ENCODE measurements around the gene KIF21A. TPM values are rescaled to one million over a fixed set of nuclear protein-coding genes. Genes with fewer than 3 reads are reported as not detected.

Gene KIF21A
- total RNA-seq, 1 donor from 2014 or later: 1.3 TPM

DNA sequence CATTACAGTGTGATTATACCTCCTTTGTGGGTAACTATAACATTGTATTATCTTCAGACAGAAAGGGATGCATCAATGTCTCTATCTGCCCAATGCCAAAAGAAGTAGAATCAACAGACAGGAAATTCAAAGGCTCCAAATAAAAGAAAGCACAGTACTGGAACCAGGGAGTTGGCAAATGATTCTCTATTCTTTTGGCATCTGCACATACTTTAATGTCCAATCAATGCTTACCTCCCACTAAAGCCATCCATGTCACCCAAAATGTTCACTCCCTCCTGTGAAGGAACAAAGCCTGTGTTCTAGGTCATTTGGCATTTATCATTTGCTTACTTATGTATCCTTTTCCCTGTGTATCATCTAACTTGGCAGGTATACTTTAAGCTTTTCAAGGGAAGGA, 36.7 kb downstream of the KIF21A start:
- H3K27ac ChIP-seq: no peak overlapping the region
- no peak overlapping the region for H3K4me3 ChIP-seq
- intact Hi-C loops (cut with DNase I): no loop called here
- H3K4me1 ChIP-seq: no peaks in the 10 kb centered on the region
- no peaks in the 10 kb centered on the region for H3K36me3 ChIP-seq
- no peak for DNase-seq (ENCODE audit: low spot score in 2 of 2)
- TF ChIP-seq, protein P1, sequence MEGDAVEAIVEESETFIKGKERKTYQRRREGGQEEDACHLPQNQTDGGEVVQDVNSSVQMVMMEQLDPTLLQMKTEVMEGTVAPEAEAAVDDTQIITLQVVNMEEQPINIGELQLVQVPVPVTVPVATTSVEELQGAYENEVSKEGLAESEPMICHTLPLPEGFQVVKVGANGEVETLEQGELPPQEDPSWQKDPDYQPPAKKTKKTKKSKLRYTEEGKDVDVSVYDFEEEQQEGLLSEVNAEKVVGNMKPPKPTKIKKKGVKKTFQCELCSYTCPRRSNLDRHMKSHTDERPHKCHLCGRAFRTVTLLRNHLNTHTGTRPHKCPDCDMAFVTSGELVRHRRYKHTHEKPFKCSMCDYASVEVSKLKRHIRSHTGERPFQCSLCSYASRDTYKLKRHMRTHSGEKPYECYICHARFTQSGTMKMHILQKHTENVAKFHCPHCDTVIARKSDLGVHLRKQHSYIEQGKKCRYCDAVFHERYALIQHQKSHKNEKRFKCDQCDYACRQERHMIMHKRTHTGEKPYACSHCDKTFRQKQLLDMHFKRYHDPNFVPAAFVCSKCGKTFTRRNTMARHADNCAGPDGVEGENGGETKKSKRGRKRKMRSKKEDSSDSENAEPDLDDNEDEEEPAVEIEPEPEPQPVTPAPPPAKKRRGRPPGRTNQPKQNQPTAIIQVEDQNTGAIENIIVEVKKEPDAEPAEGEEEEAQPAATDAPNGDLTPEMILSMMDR (IDR thresholded peaks at IDR 0.05): no peak
- no peaks in the 10 kb centered on the region for H3K9me3 ChIP-seq
- H3K27me3 ChIP-seq: no peaks in the 10 kb centered on the region

DNA sequence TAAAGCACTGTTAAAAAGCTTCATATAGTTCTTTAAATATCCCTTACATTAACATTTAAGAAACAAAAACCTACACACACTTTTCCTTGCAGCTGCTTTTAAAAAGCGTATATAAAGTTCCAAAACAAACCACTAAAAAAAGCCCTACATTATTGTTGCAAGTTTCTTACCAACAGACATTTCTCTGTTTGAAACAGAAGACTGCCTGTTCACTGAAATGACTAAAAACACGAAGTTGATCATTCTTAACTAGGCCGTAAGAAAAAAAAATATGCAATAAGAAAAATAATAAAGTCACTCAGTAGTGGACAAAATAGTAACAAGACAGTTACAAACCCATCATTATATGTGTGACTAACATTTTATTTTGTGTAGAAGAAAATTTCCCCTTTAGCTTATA, 37.3 kb downstream of the KIF21A start:
- no peaks in the 10 kb centered on the region for H3K36me3 ChIP-seq
- DNase-seq (ENCODE audit: low spot score in 2 of 2): no peak
- no peaks in the 10 kb centered on the region for H3K4me1 ChIP-seq
- TF ChIP-seq, protein P1 (IDR thresholded peaks at IDR 0.05): no peak
- no peak overlapping the region for H3K4me3 ChIP-seq
- H3K27me3 ChIP-seq: no peaks in the 10 kb centered on the region
- H3K9me3 ChIP-seq: no peaks in the 10 kb centered on the region
- H3K27ac ChIP-seq: no peak overlapping the region
- intact Hi-C loops (cut with DNase I): no loop called here

DNA sequence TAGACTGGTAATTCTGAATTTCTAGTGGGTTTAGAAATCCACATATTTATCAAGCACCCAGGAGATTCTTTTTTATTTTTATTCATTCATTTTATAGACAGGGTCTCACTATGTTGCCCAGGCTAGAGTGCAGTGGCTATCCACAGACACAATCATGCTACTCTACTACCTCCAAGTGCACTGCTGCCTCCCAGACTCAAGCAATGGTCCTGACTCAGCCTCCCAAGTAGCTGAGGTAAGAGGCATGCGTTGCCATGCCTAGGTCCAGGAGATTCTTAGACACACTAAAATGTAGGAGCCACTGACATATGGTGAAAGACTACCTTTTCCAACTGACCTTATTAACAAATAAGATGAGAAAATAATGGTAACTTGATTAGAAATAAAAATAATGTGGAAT, 38.9 kb downstream of the KIF21A start:
- Histone ChIP-seq H3K4me1 (no peaks in the 10 kb centered on the region), H3K4me3 (no peak overlapping the region), H3K27ac (no peak overlapping the region), H3K9me3 (no peaks in the 10 kb centered on the region), H3K27me3 (no peaks in the 10 kb centered on the region), H3K36me3 (no peaks in the 10 kb centered on the region)
- intact Hi-C loops (cut with DNase I): no loop called here
- DNase-seq (ENCODE audit: low spot score in 2 of 2): no peak
- TF ChIP-seq, protein P1 (IDR thresholded peaks at IDR 0.05): no peak

DNA sequence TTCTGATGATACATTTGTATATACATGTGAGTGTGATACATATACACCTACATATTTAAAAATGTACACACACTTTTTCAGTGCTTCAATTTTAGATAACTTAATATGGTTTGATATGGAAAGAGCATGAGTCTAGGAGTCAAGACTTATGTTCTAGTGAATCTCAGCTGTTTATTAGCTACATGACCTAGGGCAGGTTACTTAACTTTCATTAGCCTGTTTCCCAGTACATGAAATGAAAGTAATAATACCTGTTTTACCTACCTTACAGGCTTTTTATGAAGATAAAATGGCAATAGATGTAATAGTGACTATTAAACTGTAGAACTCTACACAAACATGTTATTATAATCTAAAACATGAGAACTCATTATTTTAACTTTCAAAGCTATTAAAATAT, 39.5 kb downstream of the KIF21A start:
- Histone ChIP-seq H3K4me3 (no peak overlapping the region), H3K36me3 (no peaks in the 10 kb centered on the region), H3K27ac (no peak overlapping the region), H3K9me3 (no peaks in the 10 kb centered on the region), H3K27me3 (no peaks in the 10 kb centered on the region), H3K4me1 (no peaks in the 10 kb centered on the region)
- intact Hi-C loops (cut with DNase I): no loop called here
- TF ChIP-seq, protein P1 (IDR thresholded peaks at IDR 0.05): no peak
- DNase-seq (ENCODE audit: low spot score in 2 of 2): no peak

DNA sequence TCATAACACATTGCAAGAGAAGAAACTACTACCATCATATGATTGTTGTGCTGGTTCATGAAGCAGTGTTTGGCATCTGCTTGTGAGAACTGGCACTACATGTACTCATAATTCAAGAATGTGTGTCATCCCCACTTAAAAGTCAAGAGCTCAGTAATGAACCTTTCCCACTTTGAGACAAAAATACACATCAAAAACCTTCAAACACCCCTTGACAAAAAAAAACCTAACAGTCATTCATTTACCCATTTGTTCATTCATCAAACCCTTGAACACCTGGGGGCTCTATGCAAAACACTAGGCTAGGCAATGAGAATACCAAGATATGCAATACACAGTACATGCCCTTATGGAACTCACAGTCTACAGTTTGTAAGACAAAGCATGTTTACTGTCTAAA, 40.0 kb downstream of the KIF21A start:
- H3K36me3 ChIP-seq: no peaks in the 10 kb centered on the region

More for the DNA sequence above, 40.0 kb downstream of the KIF21A start:
- TF ChIP-seq, protein P1 (IDR thresholded peaks at IDR 0.05): no peak
- H3K27ac ChIP-seq: no peak overlapping the region
- DNase-seq (ENCODE audit: low spot score in 2 of 2): no peak
- no peak overlapping the region for H3K4me3 ChIP-seq
- H3K9me3 ChIP-seq: no peaks in the 10 kb centered on the region
- intact Hi-C loops (cut with DNase I): no loop called here
- H3K27me3 ChIP-seq: no peaks in the 10 kb centered on the region
- H3K4me1 ChIP-seq: no peaks in the 10 kb centered on the region

Data from ascending aorta (tissue), 2 donors.